Activated CD4-positive, alpha-beta T cell treated with anti-CD3 and anti-CD28 coated beads, Interleukin-2, Interleukin-4, amounts not matched to agents 100 ng/mL and 50 ng/mL, durations not matched to agents 16 hours and 8 hours (primary cell): ENCODE results near the gene SLC24A4.
A peak's percentile ranks its signal among the peaks of the same experiment; 100 is the strongest.

Source experiments
- DNase-seq: peaks from one replicate; pipeline ENCODE4 v3.0.0-alpha.2; 2020; ENCODE audit warnings: low spot score

Gene SLC24A4

GRCh38 chr14:92316176-92316575 is 6.8 kb upstream of the SLC24A4 start:
- DNase-seq, result no peak

- no peak for DNase-seq
These were observed 6.0 kb upstream of the SLC24A4 start for GRCh38 chr14:92316937-92317336.

- no peak for DNase-seq
These were observed 5.5 kb upstream of the SLC24A4 start for GRCh38 chr14:92317511-92317910.

GRCh38 chr14:92321701-92322100 is 1.3 kb upstream of the SLC24A4 start:
- DNase-seq, result no peak

GRCh38 chr14:92322516-92322915 is 449 bp upstream of the SLC24A4 start:
- no peak for DNase-seq

- DNase-seq, result no peak
These were observed 1.2 kb downstream of the SLC24A4 start for GRCh38 chr14:92323916-92324818.

- no peak for DNase-seq
These were observed 2.9 kb downstream of the SLC24A4 start for GRCh38 chr14:92325835-92326234.

- no peak for DNase-seq
These were observed 5.8 kb downstream of the SLC24A4 start for GRCh38 chr14:92328664-92329255.

GRCh38 chr14:92334050-92334449 is 11.1 kb downstream of the SLC24A4 start:
- no peak for DNase-seq

- no peak for DNase-seq
These were observed 13.4 kb downstream of the SLC24A4 start for GRCh38 chr14:92336363-92336762.

- no peak for DNase-seq
These were observed 16.5 kb downstream of the SLC24A4 start for GRCh38 chr14:92339426-92339825.

- no peak for DNase-seq
These were observed 17.1 kb downstream of the SLC24A4 start for GRCh38 chr14:92340071-92340470.

- DNase-seq, result peak; percentile 86
These were observed 18.0 kb downstream of the SLC24A4 start for GRCh38 chr14:92340931-92341330.

GRCh38 chr14:92341791-92342190 is 18.8 kb downstream of the SLC24A4 start:
- peak; percentile 73 for DNase-seq

GRCh38 chr14:92348154-92348553 is 25.2 kb downstream of the SLC24A4 start:
- no peak for DNase-seq

- DNase-seq, result no peak
These were observed 28.8 kb downstream of the SLC24A4 start for GRCh38 chr14:92351750-92352149.

GRCh38 chr14:92352158-92352985 is 29.4 kb downstream of the SLC24A4 start:
- DNase-seq, result peak; percentile 39

GRCh38 chr14:92353447-92353846 is 30.5 kb downstream of the SLC24A4 start:
- DNase-seq, result no peak

- DNase-seq, result no peak
These were observed 33.7 kb downstream of the SLC24A4 start for GRCh38 chr14:92356677-92357076.

- DNase-seq, result no peak
These were observed 37.8 kb downstream of the SLC24A4 start for GRCh38 chr14:92360651-92361370.

- DNase-seq, result no peak
These were observed 39.8 kb downstream of the SLC24A4 start for GRCh38 chr14:92362781-92363235.

- no peak for DNase-seq
These were observed 43.3 kb downstream of the SLC24A4 start for GRCh38 chr14:92366237-92366636.
